ENCODE measurements around the gene CCDC39.

The CCDC39 gene

GRCh38 chr3:180679178-180680096 is at the start of gene CCDC39:
Gene CCDC39 (minus strand): TSS chr3:180679489. CDS start chr3:180679380, 109 bp downstream.
- peak; percentile 19 to 34 for DNase-seq (ENCODE audit: low read depth in 2 of 2, low spot score in 1 of 2)

- no peak for DNase-seq (ENCODE audit: low read depth in 2 of 2, low spot score in 1 of 2)
Observed at GRCh38 chr3:180720012-180720411, 40.7 kb upstream of the CCDC39 start.

GRCh38 chr3:180707896-180708295 is 28.6 kb upstream of the CCDC39 start:
- no peak for DNase-seq (ENCODE audit: low read depth in 2 of 2, low spot score in 1 of 2)

GRCh38 chr3:180705619-180706018 is 26.3 kb upstream of the CCDC39 start:
- DNase-seq (ENCODE audit: low read depth in 2 of 2, low spot score in 1 of 2), result no peak

- DNase-seq (ENCODE audit: low read depth in 2 of 2, low spot score in 1 of 2), result no peak
Observed at GRCh38 chr3:180704532-180704931, 25.2 kb upstream of the CCDC39 start.

GRCh38 chr3:180700941-180701340 is 21.7 kb upstream of the CCDC39 start:
- no peak for DNase-seq (ENCODE audit: low read depth in 2 of 2, low spot score in 1 of 2)

GRCh38 chr3:180698760-180699270 is 19.5 kb upstream of the CCDC39 start:
- DNase-seq (ENCODE audit: low read depth in 2 of 2, low spot score in 1 of 2), result no peak

GRCh38 chr3:180694321-180694720 is 15.0 kb upstream of the CCDC39 start:
- DNase-seq (ENCODE audit: low read depth in 2 of 2, low spot score in 1 of 2), result no peak

- no peak for DNase-seq (ENCODE audit: low read depth in 2 of 2, low spot score in 1 of 2)
Observed at GRCh38 chr3:180693656-180694055, 14.4 kb upstream of the CCDC39 start.

- no peak for DNase-seq (ENCODE audit: low read depth in 2 of 2, low spot score in 1 of 2)
Observed at GRCh38 chr3:180690061-180690460, 10.8 kb upstream of the CCDC39 start.

GRCh38 chr3:180684807-180685206 is 5.5 kb upstream of the CCDC39 start:
- no peak for DNase-seq (ENCODE audit: low read depth in 2 of 2, low spot score in 1 of 2)

GRCh38 chr3:180683816-180684215 is 4.5 kb upstream of the CCDC39 start:
- DNase-seq (ENCODE audit: low read depth in 2 of 2, low spot score in 1 of 2), result no peak

- no peak for DNase-seq (ENCODE audit: low read depth in 2 of 2, low spot score in 1 of 2)
Observed at GRCh38 chr3:180680097-180680430, 775 bp upstream of the CCDC39 start.

GRCh38 chr3:180678231-180678630 is 1.1 kb downstream of the CCDC39 start:
- no peak for DNase-seq (ENCODE audit: low read depth in 2 of 2, low spot score in 1 of 2)

GRCh38 chr3:180661444-180661843 is 17.8 kb downstream of the CCDC39 start:
- no peak for DNase-seq (ENCODE audit: low read depth in 2 of 2, low spot score in 1 of 2)

GRCh38 chr3:180657094-180657493 is 22.2 kb downstream of the CCDC39 start:
- DNase-seq (ENCODE audit: low read depth in 2 of 2, low spot score in 1 of 2), result no peak

GRCh38 chr3:180656406-180656805 is 22.9 kb downstream of the CCDC39 start:
- DNase-seq (ENCODE audit: low read depth in 2 of 2, low spot score in 1 of 2), result no peak

- no peak for DNase-seq (ENCODE audit: low read depth in 2 of 2, low spot score in 1 of 2)
Observed at GRCh38 chr3:180646187-180646790, 33.0 kb downstream of the CCDC39 start.

GRCh38 chr3:180640987-180641386 is 38.3 kb downstream of the CCDC39 start:
- DNase-seq (ENCODE audit: low read depth in 2 of 2, low spot score in 1 of 2), result no peak

GRCh38 chr3:180633722-180634121 is 45.6 kb downstream of the CCDC39 start:
- no peak for DNase-seq (ENCODE audit: low read depth in 2 of 2, low spot score in 1 of 2)

GRCh38 chr3:180631317-180631716 is 48.0 kb downstream of the CCDC39 start:
- no peak for DNase-seq (ENCODE audit: low read depth in 2 of 2, low spot score in 1 of 2)

GRCh38 chr3:180630371-180630770 is 48.9 kb downstream of the CCDC39 start:
- no peak for DNase-seq (ENCODE audit: low read depth in 2 of 2, low spot score in 1 of 2)

Data from stimulated activated CD8-positive, alpha-beta memory T cell treated with anti-CD3 and anti-CD28 coated beads, Interleukin-4, amount 100 ng/mL, for 1 hour (primary cell).